HG02840 (cell line): Measurements from ENCODE around the gene DDX49.
"Not testable (repeated sequence)": the region's sequence is repeated elsewhere in the genome, so short reads cannot be mapped to it uniquely, and the experiment has no call there.

ENCODE experiments used
- ATAC-seq: cut with Tn5 transposase; IDR thresholded peaks from one replicate; pipeline ENCODE4 v1.9.1; 2021; ENCODE audit warnings: mild to moderate bottlenecking, moderate library complexity, moderate number of reproducible peaks; ENCODE audit not compliant: unreplicated experiment, low FRiP score

DDX49 gene

GRCh38 chr19:18895038-18895823, 24.3 kb upstream of the DDX49 start:
- no peak for ATAC-seq

GRCh38 chr19:18895824-18896341, 23.6 kb upstream of the DDX49 start, which contains the start of gene CERS1:
TSS of gene CERS1 (minus strand) at chr19:18896158. CDS start at chr19:18896072, 86 bp downstream.
- ATAC-seq = no peak

- ATAC-seq = no peak
These were observed 23.1 kb upstream of the DDX49 start for GRCh38 chr19:18896421-18896841.

- no peak for ATAC-seq
These were observed 22.2 kb upstream of the DDX49 start for GRCh38 chr19:18897094-18898029.

- no peak for ATAC-seq
These were observed 21.4 kb upstream of the DDX49 start for GRCh38 chr19:18898081-18898606.

GRCh38 chr19:18898607-18899408, 20.7 kb upstream of the DDX49 start:
- no peak for ATAC-seq

- no peak for ATAC-seq
These were observed 19.6 kb upstream of the DDX49 start for GRCh38 chr19:18899624-18900560.

- ATAC-seq = no peak
These were observed 18.6 kb upstream of the DDX49 start for GRCh38 chr19:18900700-18901481.

- ATAC-seq = no peak
These were observed 18.0 kb upstream of the DDX49 start for GRCh38 chr19:18901491-18901890.

GRCh38 chr19:18902519-18902918, 17.0 kb upstream of the DDX49 start:
- not testable (repeated sequence) for ATAC-seq

- no peak for ATAC-seq
These were observed 16.1 kb upstream of the DDX49 start for GRCh38 chr19:18903156-18904037.

GRCh38 chr19:18904334-18905057, 15.0 kb upstream of the DDX49 start:
- no peak for ATAC-seq

- no peak for ATAC-seq
These were observed 14.5 kb upstream of the DDX49 start for GRCh38 chr19:18905058-18905456.

- ATAC-seq = no peak
These were observed 13.8 kb upstream of the DDX49 start for GRCh38 chr19:18905513-18906236.

GRCh38 chr19:18906605-18907519, 12.7 kb upstream of the DDX49 start:
- ATAC-seq = no peak
